Cardiac fibroblast (primary cell): ENCODE results near the gene ANKDD1A.

ENCODE experiments used
- DNase-seq, 2 donors: peaks; one replicate each; pipeline versions ENCODE4 v3.0.0 to v3.0.0-alpha.2; 2010; ENCODE audit warnings: low read depth in 2 of 2
- H3K4me3 ChIP-seq, 2 donors: replicated peaks in 1 of 2; 1 replicate in 1 of 2; 2 replicates in 1 of 2; pipeline ENCODE4 v1.5.1; 2011; ENCODE audit warnings: low read depth in 2 of 2, low read length in 2 of 2, mild to moderate bottlenecking in 2 of 2, moderate library complexity in 1 of 2
- CTCF ChIP-seq: IDR thresholded peaks from one replicate; pipeline ENCODE4 v1.5.1; 2011; ENCODE audit warnings: low read depth, mild to moderate bottlenecking, low read length, inconsistent platforms

ANKDD1A gene

GRCh38 chr15:64895285-64896065 lies 16.2 kb upstream of the ANKDD1A start:
- peak; percentile 51 to 65 for DNase-seq
- H3K4me3 ChIP-seq, result no peak overlapping the region
- TF ChIP-seq CTCF, result no peak

DNA sequence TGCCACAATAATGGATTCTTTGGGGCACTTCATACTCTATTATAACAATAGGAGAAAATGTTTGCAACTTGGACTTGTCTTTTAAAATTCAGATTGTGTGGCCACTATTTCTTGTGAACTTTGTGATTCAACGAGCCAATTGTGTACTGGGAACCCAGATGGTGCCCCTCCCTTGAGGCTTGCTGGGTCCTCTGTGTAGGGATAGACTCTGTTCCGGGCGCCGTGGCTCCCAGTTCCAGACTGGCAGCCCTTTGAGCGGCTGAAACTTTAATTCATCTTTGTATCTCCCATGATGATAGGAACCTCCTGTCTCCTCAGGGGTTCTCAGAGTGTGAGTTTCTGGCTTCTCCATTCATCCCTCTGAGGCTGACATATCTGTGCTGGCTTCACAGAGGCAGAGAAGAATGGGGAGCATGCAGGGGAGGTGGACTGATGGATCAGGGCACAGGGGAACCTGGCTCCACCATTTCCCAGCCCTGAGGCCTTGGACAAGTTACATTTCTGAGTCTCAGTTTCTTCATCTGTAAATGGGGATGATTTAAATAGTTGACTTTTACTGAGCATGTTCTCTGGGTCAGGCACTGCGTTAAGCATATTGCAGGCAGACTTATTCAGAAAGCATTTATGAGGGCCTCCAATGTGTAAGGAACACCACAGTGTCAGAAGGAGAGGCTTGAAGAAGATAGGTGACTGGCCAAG lies 15.2 kb upstream of the ANKDD1A start:
- DNase-seq, result no peak
- no peak overlapping the region for H3K4me3 ChIP-seq
- TF ChIP-seq CTCF, result no peak

- peak; percentile 79 for DNase-seq
- no peak for TF ChIP-seq CTCF
- H3K4me3 ChIP-seq, result no peak overlapping the region
Measured at GRCh38 chr15:64897345-64897985, 14.2 kb upstream of the ANKDD1A start.

GRCh38 chr15:64898406-64898805 lies 13.3 kb upstream of the ANKDD1A start:
- TF ChIP-seq CTCF, result no peak
- no peak for DNase-seq
- no peak overlapping the region for H3K4me3 ChIP-seq

DNA sequence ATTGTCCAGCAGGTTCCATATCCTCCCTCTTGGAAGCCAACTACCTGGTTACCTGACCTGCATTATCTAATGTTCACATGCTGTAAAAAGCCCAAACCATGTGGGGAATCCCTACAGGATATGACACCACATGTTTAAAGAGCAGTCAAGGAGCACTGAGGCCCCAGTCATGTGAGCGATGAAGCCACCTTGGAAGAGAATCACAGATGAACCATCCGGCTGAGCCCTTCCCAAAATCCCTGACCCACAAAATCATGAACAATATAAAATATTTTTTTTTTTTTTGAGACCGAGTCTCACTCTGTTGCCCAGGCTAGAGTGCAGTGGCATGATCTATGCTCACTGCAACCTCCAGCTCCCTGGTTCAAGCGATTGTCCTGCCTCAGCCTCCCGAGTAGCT lies 10.6 kb upstream of the ANKDD1A start:
- H3K4me3 ChIP-seq, result no peak overlapping the region
- DNase-seq, result no peak
- no peak for TF ChIP-seq CTCF

DNA sequence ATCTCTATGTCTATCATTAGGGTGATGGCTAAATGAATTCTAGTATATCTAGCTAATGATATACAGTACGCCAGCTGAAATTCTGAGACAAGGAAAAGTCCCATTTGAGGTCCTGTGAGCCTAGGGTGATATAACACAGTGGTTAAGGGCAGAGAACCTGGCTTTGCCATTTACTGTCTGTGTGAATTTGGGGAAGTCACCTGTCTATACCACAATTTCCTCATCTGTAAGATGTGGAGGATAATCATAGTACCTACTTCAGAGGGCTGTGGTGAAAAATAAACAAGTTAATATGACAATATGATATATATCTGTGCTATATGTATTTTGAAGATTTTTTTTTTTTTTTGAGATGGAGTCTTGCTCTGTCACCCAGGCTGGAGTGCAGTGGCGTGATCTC lies 9.8 kb upstream of the ANKDD1A start:
- H3K4me3 ChIP-seq, result no peak overlapping the region
- DNase-seq, result no peak
- TF ChIP-seq CTCF, result no peak
